Inflammatory macrophage treated with lipopolysaccharide for 1 hour (primary cell): ENCODE results near the gene PTTG1.

Source experiments
- DNase-seq, 2 donors: peaks; one replicate each; pipeline ENCODE4 v3.0.0-alpha.2; 2020 to 2022

PTTG1 gene

DNA sequence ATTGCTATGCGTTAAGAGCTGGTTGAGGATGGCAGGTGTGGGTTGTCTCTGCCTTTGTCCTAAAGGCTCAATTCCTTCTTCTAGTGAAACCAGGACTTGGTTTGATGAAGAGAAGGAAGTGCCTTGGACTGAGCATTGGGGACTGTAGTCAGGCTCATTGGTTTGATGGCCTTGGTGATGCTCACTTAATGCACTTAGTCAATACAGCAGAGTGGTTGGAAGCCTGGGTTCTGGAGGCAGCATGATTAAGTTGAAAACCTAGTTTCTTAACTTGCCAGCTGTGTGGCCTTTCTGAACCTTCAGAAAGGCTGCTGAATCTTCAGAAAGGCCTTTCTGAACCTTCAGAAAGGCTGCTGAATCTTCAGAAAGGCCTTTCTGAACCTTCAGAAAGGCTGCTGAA, 52.4 kb downstream of the PTTG1 start:
- no peak for DNase-seq

DNA sequence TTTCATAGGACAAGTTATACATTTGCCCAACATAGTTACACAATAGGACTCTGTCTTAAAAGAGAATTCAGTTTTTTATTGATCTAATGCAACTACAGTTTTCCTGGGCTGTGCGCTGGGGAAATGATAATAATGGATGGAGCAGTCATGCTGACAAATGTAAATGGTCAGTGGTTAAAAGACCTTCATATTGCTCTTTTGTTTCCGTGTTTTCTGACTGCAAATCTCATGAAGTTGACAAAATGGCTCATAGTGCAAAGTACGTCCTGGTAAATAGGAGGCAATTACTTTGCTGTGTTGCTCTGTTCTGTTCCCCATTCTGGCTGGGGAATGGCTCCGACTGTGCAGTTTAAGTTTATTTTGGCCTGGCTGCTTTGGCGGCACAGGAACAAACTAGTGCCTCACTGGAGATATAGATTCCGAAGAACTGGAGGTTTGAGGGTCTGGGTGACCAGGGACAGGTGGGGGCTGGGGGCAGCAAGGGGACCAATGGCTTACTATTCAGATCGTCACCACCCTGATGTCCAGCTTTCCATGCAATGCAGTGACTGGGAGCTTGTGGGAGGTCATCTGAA, 54.3 kb downstream of the PTTG1 start:
- DNase-seq, result peak in 1 of 2 donors; percentile 49

DNA sequence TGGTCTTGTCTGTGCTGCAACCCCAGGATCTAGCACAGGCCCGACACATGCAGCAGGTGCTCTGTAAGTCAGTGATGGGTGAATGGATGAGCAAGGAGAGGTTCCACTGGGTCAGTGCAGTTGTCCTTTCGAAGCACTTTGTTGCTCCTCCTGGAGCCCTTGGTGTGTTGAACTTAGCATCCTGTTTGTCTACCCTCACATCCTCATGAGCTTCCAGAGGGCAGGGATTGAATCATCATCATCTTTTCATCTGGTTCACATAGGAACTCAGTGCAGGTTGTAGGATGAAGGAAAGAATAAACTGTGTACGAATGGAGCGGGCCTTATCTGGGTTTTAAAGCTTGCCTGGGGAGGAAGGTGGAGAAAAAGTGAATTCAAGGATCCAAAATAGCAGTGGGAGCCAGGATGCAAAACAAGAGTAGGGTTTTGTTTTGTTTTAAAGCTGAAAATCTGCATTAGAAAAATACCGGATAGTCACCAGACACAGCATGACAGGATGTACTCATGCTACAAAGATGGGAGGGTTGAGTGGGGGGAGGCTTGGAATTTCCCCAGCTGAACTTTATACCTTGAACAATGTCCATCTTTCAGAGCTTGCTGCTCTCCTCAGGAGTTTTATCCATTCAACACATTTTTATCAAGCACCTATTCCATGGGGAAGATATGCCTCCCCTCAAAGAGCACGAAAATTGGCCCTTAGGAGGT, 55.8 kb downstream of the PTTG1 start:
- peak; percentile 21 to 45 for DNase-seq

- DNase-seq, result peak; percentile 15 to 53
Measured at GRCh38 chr5:160478163-160478562, 56.5 kb downstream of the PTTG1 start.
